HepG2 (cell line): ENCODE measurements around the gene CADM1. TPM values are rescaled to one million over a fixed set of nuclear protein-coding genes. Genes with fewer than 3 reads are reported as not detected.

Experiments used
- DPF2 ChIP-seq: sonication (generic); formaldehyde crosslinking; IDR thresholded peaks from 2 replicates; pipeline ENCODE4 v1.4.0; 2020; ENCODE audit warnings: mild to moderate bottlenecking, low read depth, missing genetic modification reagents, borderline replicate concordance
- DR1 ChIP-seq: sonication (generic); formaldehyde crosslinking; IDR thresholded peaks from 2 replicates; pipeline ENCODE4 v1.8.0; 2021; ENCODE audit warnings: mild to moderate bottlenecking, missing genetic modification reagents, inconsistent platforms
- FOXJ3 ChIP-seq: sonication (generic); formaldehyde crosslinking; IDR thresholded peaks from 2 replicates; pipeline ENCODE4 v1.4.0; 2020; ENCODE audit warnings: missing genetic modification reagents, mild to moderate bottlenecking, borderline replicate concordance
- HDAC6 ChIP-seq: fragments of 200-600 bp; sonication (generic); IDR thresholded peaks from 2 replicates; pipeline ENCODE4 v1.7.0; 2017; ENCODE audit warnings: mild to moderate bottlenecking, antibody characterized with exemption, low read length, low read depth
- HIVEP1 ChIP-seq: sonication (generic); formaldehyde crosslinking; IDR thresholded peaks from 2 replicates; pipeline ENCODE4 v1.4.0; 2020; ENCODE audit warnings: mild to moderate bottlenecking, missing genetic modification reagents
- HMG20A ChIP-seq: IDR thresholded peaks from 2 replicates; pipeline ENCODE4 v1.6.1; 2016; ENCODE audit warnings: borderline replicate concordance
- HNF4G ChIP-seq, 2 experiments: sonication (generic) in 1 of 2; formaldehyde crosslinking in 1 of 2; IDR thresholded peaks; 2 replicates each; pipeline versions ENCODE4 v1.4.0 to v1.6.1; 2011 to 2020; ENCODE audit warnings: borderline replicate concordance in 2 of 2, low read depth in 2 of 2, mild to moderate bottlenecking in 2 of 2, low read length in 1 of 2, missing genetic modification reagents in 1 of 2, moderate library complexity in 1 of 2
- JUN ChIP-seq: sonication (generic); formaldehyde crosslinking; IDR thresholded peaks from 2 replicates; pipeline ENCODE4 v1.4.0; 2020; ENCODE audit warnings: mild to moderate bottlenecking, missing genetic modification reagents
- MBD4 ChIP-seq: IDR thresholded peaks from 2 replicates; pipeline ENCODE4 v1.6.1; 2012; ENCODE audit warnings: low read length, inconsistent platforms, borderline replicate concordance
- NFKB2 ChIP-seq: sonication (generic); formaldehyde crosslinking; IDR thresholded peaks from 2 replicates; pipeline ENCODE4 v1.4.0; 2020; ENCODE audit warnings: missing genetic modification reagents, borderline replicate concordance
- PHB2 ChIP-seq: fragments of 450-650 bp; IDR thresholded peaks from 2 replicates; pipeline ENCODE4 v1.6.1; 2018; ENCODE audit not compliant: partially characterized antibody
- RBM39 ChIP-seq: fragments of 200-400 bp; formaldehyde crosslinking; IDR thresholded peaks from one replicate; pipeline ENCODE4 v1.6.1; 2018; ENCODE audit warnings: antibody characterized with exemption, mild to moderate bottlenecking, low read depth, low read length; ENCODE audit not compliant: poor library complexity, severe bottlenecking
- RFXANK ChIP-seq: IDR thresholded peaks from 2 replicates; pipeline ENCODE4 v1.6.1; 2016
- SMC3 ChIP-seq: IDR thresholded peaks from 2 replicates; pipeline ENCODE4 v1.6.1; 2011; ENCODE audit warnings: low read length, improper control_type of control experiment
- SNAPC2 ChIP-seq: sonication (generic); formaldehyde crosslinking; IDR thresholded peaks from 2 replicates; pipeline ENCODE4 v1.8.1; 2022; ENCODE audit warnings: mild to moderate bottlenecking, missing genetic modification reagents
- ZBTB3 ChIP-seq: sonication (generic); formaldehyde crosslinking; IDR thresholded peaks from 2 replicates; pipeline ENCODE4 v1.4.0; 2020; ENCODE audit warnings: low read depth, mild to moderate bottlenecking, moderate library complexity, missing genetic modification reagents, borderline replicate concordance
- ZFYVE20 ChIP-seq: sonication (generic); formaldehyde crosslinking; IDR thresholded peaks from 2 replicates; pipeline ENCODE4 v1.8.0; 2023; ENCODE audit warnings: low read depth, mild to moderate bottlenecking, moderate library complexity, missing genetic modification reagents, borderline replicate concordance
- ZNF234 ChIP-seq: sonication (generic); formaldehyde crosslinking; conservative IDR thresholded peaks from 2 replicates; pipeline ENCODE4 v1.5.1; 2020; ENCODE audit warnings: mild to moderate bottlenecking, missing genetic modification reagents
- ZNF274 ChIP-seq: sonication (generic); formaldehyde crosslinking; IDR thresholded peaks from 2 replicates; pipeline ENCODE4 v1.5.1; 2020; ENCODE audit warnings: mild to moderate bottlenecking, missing genetic modification reagents
- ZNF713 ChIP-seq: sonication (generic); formaldehyde crosslinking; IDR thresholded peaks from 2 replicates; pipeline ENCODE4 v1.4.0; 2020; ENCODE audit warnings: mild to moderate bottlenecking, missing genetic modification reagents
- ZNF720 ChIP-seq: sonication (generic); formaldehyde crosslinking; IDR thresholded peaks from 2 replicates; pipeline ENCODE4 v1.4.0; 2020; ENCODE audit warnings: missing genetic modification reagents
- ZSCAN29 ChIP-seq: sonication (generic); formaldehyde crosslinking; conservative IDR thresholded peaks from 2 replicates; pipeline ENCODE4 v1.4.0; 2020; ENCODE audit warnings: mild to moderate bottlenecking, missing genetic modification reagents
- polyA plus RNA-seq, 8 experiments: library from polyadenylated mRNA; depleted of rRNA in 3 of 8; stranded (reverse) in 7 of 8; unstranded in 1 of 8; fragments of >200 nt; fragmentation: Illumina TruSeq in 4 of 8; extraction: Trizol in 4 of 8; gene quantifications; 2 replicates each; pipeline versions ENCODE4 v1.2.1 to v1.2.3, GENCODE V29; 2011 to 2016; ENCODE audit warnings: low read depth in 4 of 8, missing spikeins in 1 of 8, mixed read lengths in 1 of 8; ENCODE audit not compliant: insufficient read depth in 1 of 8
- total RNA-seq, 5 experiments: library from RNA; depleted of rRNA; stranded (reverse); fragments of >200 nt; fragmentation: Illumina TruSeq; extraction: Trizol; gene quantifications; 2 replicates each; pipeline ENCODE4 v1.2.3, GENCODE V29; 2016; ENCODE audit warnings: low read depth in 1 of 5
- TF ChIP-seq, protein P1 (sequence below), 2 experiments: sonication (generic) in 1 of 2; formaldehyde crosslinking in 1 of 2; IDR thresholded peaks; 2 replicates each; pipeline versions ENCODE4 v1.4.0 to v1.6.1; 2018 to 2020; ENCODE audit warnings: missing genetic modification reagents in 2 of 2, borderline replicate concordance in 1 of 2, low read depth in 1 of 2, mild to moderate bottlenecking in 1 of 2, missing biosample characterization in 1 of 2
- TF ChIP-seq, protein P2 (sequence below): sonication (generic); formaldehyde crosslinking; IDR thresholded peaks from 2 replicates; pipeline ENCODE4 v1.4.0; 2020; ENCODE audit warnings: missing genetic modification reagents
- TF ChIP-seq, protein P3 (sequence below): sonication (generic); formaldehyde crosslinking; IDR thresholded peaks from 2 replicates; pipeline ENCODE4 v1.5.0; 2020; ENCODE audit warnings: mild to moderate bottlenecking, missing genetic modification reagents, moderate library complexity

Gene CADM1
- total and polyA plus RNA-seq, 2 of the 13 experiments (the other 11 are each of a cell fraction or from before 2014, with no cell fraction given), result 71.3 to 122 TPM

DNA sequence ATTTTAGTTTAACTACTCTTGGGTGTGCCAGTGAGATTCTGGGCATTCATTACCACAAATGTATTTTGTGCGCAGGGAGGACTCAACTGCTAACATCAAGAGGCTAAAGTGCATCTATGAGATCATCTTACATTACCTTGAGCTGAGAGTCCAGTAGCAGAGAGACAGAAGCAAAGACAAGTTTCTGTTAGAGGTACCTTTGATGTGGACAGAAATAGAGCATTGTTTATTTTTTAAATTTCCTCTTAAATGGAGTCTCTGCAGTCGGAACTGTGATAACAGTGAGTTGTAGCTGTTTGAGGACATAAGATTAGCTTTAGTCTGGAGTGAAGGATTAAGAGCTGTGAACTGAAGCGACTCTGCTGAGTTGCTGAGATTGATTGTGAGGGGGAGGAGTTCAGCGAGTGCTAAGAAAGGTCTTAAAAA lies 297.0 kb downstream of the CADM1 start (continued):
- TF ChIP-seq, protein P1, sequence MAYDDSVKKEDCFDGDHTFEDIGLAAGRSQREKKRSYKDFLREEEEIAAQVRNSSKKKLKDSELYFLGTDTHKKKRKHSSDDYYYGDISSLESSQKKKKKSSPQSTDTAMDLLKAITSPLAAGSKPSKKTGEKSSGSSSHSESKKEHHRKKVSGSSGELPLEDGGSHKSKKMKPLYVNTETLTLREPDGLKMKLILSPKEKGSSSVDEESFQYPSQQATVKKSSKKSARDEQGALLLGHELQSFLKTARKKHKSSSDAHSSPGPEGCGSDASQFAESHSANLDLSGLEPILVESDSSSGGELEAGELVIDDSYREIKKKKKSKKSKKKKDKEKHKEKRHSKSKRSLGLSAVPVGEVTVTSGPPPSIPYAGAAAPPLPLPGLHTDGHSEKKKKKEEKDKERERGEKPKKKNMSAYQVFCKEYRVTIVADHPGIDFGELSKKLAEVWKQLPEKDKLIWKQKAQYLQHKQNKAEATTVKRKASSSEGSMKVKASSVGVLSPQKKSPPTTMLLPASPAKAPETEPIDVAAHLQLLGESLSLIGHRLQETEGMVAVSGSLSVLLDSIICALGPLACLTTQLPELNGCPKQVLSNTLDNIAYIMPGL (CRISPR knock-in tag; IDR thresholded peaks at IDR 0.05; ENCODE audit: borderline replicate concordance in 1 of 2, low read depth in 1 of 2), result no peak
- no peak for TF ChIP-seq ZFYVE20
- TF ChIP-seq SNAPC2 (CRISPR knock-in tag), result no peak
- TF ChIP-seq ZNF234 (CRISPR knock-in tag), result no peak
- no peak for TF ChIP-seq HDAC6
- no peak for TF ChIP-seq ZNF274 (CRISPR knock-in tag)
- TF ChIP-seq HMG20A (CRISPR knock-in tag), result peak; percentile 77; the same call in 1 of the 2 replicates
- TF ChIP-seq, protein P2, sequence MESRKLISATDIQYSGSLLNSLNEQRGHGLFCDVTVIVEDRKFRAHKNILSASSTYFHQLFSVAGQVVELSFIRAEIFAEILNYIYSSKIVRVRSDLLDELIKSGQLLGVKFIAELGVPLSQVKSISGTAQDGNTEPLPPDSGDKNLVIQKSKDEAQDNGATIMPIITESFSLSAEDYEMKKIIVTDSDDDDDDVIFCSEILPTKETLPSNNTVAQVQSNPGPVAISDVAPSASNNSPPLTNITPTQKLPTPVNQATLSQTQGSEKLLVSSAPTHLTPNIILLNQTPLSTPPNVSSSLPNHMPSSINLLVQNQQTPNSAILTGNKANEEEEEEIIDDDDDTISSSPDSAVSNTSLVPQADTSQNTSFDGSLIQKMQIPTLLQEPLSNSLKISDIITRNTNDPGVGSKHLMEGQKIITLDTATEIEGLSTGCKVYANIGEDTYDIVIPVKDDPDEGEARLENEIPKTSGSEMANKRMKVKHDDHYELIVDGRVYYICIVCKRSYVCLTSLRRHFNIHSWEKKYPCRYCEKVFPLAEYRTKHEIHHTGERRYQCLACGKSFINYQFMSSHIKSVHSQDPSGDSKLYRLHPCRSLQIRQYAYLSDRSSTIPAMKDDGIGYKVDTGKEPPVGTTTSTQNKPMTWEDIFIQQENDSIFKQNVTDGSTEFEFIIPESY (CRISPR knock-in tag), result no peak
- TF ChIP-seq, protein P3, sequence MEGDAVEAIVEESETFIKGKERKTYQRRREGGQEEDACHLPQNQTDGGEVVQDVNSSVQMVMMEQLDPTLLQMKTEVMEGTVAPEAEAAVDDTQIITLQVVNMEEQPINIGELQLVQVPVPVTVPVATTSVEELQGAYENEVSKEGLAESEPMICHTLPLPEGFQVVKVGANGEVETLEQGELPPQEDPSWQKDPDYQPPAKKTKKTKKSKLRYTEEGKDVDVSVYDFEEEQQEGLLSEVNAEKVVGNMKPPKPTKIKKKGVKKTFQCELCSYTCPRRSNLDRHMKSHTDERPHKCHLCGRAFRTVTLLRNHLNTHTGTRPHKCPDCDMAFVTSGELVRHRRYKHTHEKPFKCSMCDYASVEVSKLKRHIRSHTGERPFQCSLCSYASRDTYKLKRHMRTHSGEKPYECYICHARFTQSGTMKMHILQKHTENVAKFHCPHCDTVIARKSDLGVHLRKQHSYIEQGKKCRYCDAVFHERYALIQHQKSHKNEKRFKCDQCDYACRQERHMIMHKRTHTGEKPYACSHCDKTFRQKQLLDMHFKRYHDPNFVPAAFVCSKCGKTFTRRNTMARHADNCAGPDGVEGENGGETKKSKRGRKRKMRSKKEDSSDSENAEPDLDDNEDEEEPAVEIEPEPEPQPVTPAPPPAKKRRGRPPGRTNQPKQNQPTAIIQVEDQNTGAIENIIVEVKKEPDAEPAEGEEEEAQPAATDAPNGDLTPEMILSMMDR, result no peak
- no peak for TF ChIP-seq SMC3
- TF ChIP-seq HNF4G (IDR thresholded peaks at IDR 0.05; ENCODE audit: borderline replicate concordance, low read depth, low read length), result peak; percentile 14; the same call in 1 of the 2 replicates
- TF ChIP-seq HNF4G (CRISPR knock-in tag; IDR thresholded peaks at IDR 0.05; ENCODE audit: borderline replicate concordance, low read depth), result no peak
- TF ChIP-seq JUN (CRISPR knock-in tag), result peak; percentile 63; the same call in 1 of the 2 replicates
- no peak for TF ChIP-seq ZNF720
- TF ChIP-seq DR1, result no peak
- no peak for TF ChIP-seq HIVEP1 (CRISPR knock-in tag)
- TF ChIP-seq ZBTB3 (CRISPR knock-in tag), result no peak
- no peak for TF ChIP-seq MBD4
- TF ChIP-seq PHB2, result no peak
- TF ChIP-seq DPF2 (CRISPR knock-in tag), result 0 out of 2 replicates have a peak, but pooled peaks have one; percentile 16
- no peak for TF ChIP-seq NFKB2
- TF ChIP-seq FOXJ3 (CRISPR knock-in tag), result no peak
- no peak for TF ChIP-seq ZSCAN29 (CRISPR knock-in tag)
- TF ChIP-seq RFXANK (CRISPR knock-in tag), result no peak
- TF ChIP-seq ZNF713, result no peak
- no peak for TF ChIP-seq RBM39
